Spleen (tissue), 11 donors: Measurements from ENCODE around the gene CFAP20DC. TPM values are rescaled to one million over a fixed set of nuclear protein-coding genes. Genes with fewer than 3 reads are reported as not detected.

Source experiments
- DNase-seq: peaks from one replicate; pipeline ENCODE4 v3.0.0-alpha.2; 2020
- H3K27ac ChIP-seq, 8 donors: fragments of 200-600 bp; sonication (generic) in 7 of 8; 1 replicate in 4 of 8; 2 replicates in 4 of 8; pipeline versions ENCODE4 v1.5.0 to v1.8.0; 2016 to 2021; ENCODE audit warnings: inconsistent platforms in 4 of 8, mild to moderate bottlenecking in 4 of 8, moderate library complexity in 1 of 8
- H3K27me3 ChIP-seq, 7 donors: fragments of 200-600 bp; sonication (generic) in 6 of 7; replicated peaks in 1 of 7; 1 replicate in 4 of 7; 2 replicates in 3 of 7; pipeline versions ENCODE4 v1.5.0 to v1.8.0; 2016 to 2021; ENCODE audit warnings: inconsistent platforms in 3 of 7, mild to moderate bottlenecking in 1 of 7
- H3K36me3 ChIP-seq, 6 donors: fragments of 200-600 bp; sonication (generic) in 5 of 6; 1 replicate in 4 of 6; 2 replicates in 2 of 6; pipeline versions ENCODE4 v1.5.0 to v1.8.0; 2016 to 2021; ENCODE audit warnings: inconsistent platforms in 2 of 6
- H3K4me1 ChIP-seq, 6 donors: fragments of 200-600 bp; sonication (generic) in 5 of 6; 1 replicate in 3 of 6; 2 replicates in 3 of 6; pipeline versions ENCODE4 v1.5.0 to v1.8.0; 2016 to 2021; ENCODE audit warnings: inconsistent platforms in 3 of 6
- H3K4me3 ChIP-seq, 8 donors: fragments of 200-600 bp; sonication (generic) in 7 of 8; 1 replicate in 4 of 8; 2 replicates in 4 of 8; pipeline versions ENCODE4 v1.5.0 to v1.8.0; 2016 to 2021; ENCODE audit warnings: inconsistent platforms in 4 of 8, mild to moderate bottlenecking in 4 of 8, moderate library complexity in 2 of 8
- H3K9me3 ChIP-seq, 8 donors: fragments of 200-600 bp; sonication (generic) in 7 of 8; 1 replicate in 4 of 8; 2 replicates in 4 of 8; pipeline versions ENCODE4 v1.5.0 to v1.8.0; 2016 to 2021; ENCODE audit warnings: inconsistent platforms in 4 of 8
- POLR2A ChIP-seq, 3 donors: fragments of 450-650 bp; IDR thresholded peaks; one replicate each; pipeline ENCODE4 v1.5.1; 2017; ENCODE audit warnings: antibody characterized with exemption in 3 of 3, mild to moderate bottlenecking in 1 of 3
- POLR2AphosphoS5 ChIP-seq, 3 donors: sonication (generic); formaldehyde crosslinking; IDR thresholded peaks; one replicate each; pipeline ENCODE4 v1.5.1; 2017; ENCODE audit warnings: antibody characterized with exemption in 3 of 3
- WGBS, 5 donors: extraction: QIAGEN DNeasy Blood & Tissue Kit in 3 of 5; methylation state at CpG; one replicate each; pipeline versions ENCODE4 v1.1.5 to v1.1.7; 2013 to 2018; 5-methylcytosine and 5-hydroxymethylcytosine counted together
- intact Hi-C: fragments of 100-400 bp; cut with DNase I; formaldehyde crosslinking; loops from one replicate; pipeline ENCODE4 v1.15.0; 2023; ENCODE audit warnings: low total_unique reads
- polyA plus RNA-seq, 3 donors: library from polyadenylated mRNA; stranded (reverse); fragments of 200-250 nt; gene quantifications; one replicate each; pipeline ENCODE4 v1.2.1, GENCODE V29; 2013
- total RNA-seq, 7 donors: library from RNA; depleted of rRNA in 3 of 7; stranded (reverse); fragments of >200 nt in 3 of 7; fragmentation: NEBNext Ultra II Directional in 4 of 7; extraction: Animal tissue kit (Norgen Biotek cat#: 25700) in 4 of 7; gene quantifications; one replicate each; pipeline versions ENCODE4 v1.1.0 to v1.2.1, GENCODE V29; 2016 to 2021
- TF ChIP-seq, protein P1 (sequence below), 11 experiments: fragments of 200-600 bp in 7 of 11; fragments of 450-650 bp in 4 of 11; sonication (generic) in 4 of 11; IDR thresholded peaks in 8 of 11; conservative IDR thresholded peaks in 3 of 11; 1 replicate in 7 of 11; 2 replicates in 4 of 11; pipeline versions ENCODE4 v1.4.0 to v1.8.0; 2016 to 2021; ENCODE audit warnings: antibody characterized with exemption in 11 of 11, inconsistent platforms in 4 of 11, mild to moderate bottlenecking in 1 of 11
- donor health status: healthy with polysubstance abuse.
- donor health status: DM: no; HTN: no; CAD: no; lungs with moderate emphysema.
- donor health status: DM: no; HTN: no; CAD: no.
- donor health status: Bipolar disorder and iron deficiency.
- donor health status: healthy.
- donor health status: DM: no; HTN: no; CAD: no.
- donor health status: DM: yes; HTN: yes; CAD: no.

CFAP20DC gene
- total and polyA plus RNA-seq, 10 donors = 0.20 to 1.2 (median 0.58) TPM

DNA sequence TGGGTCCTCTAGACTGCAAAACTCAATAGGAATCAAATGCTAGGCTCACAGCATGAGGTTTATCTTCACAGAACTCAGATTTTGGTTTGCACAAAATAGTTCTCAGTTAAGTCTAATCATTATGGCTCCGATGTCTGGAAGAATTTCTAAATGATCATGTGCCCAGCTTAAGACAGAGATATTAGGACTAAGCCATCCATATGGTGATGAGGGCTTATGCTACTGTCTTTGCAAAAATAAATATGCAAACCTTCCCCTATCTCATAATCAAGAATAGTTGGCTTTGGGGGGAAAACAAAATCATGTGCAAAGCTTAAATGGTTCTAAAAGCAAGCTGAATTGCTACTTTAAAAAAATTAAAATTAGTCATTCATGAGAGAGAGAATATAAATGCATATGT, 96.5 kb downstream of the CFAP20DC start:
- Histone ChIP-seq H3K27ac (no peak overlapping the region), H3K27me3 (no peaks in the 10 kb centered on the region), H3K9me3 (peaks cover 0 to 3% (median 0%) of the 10 kb centered on the region in 8 donors), H3K4me3 (no peak overlapping the region), H3K36me3 (no peaks in the 10 kb centered on the region), H3K4me1 (no peaks in the 10 kb centered on the region)
- intact Hi-C loops = no loop called here
- no peak for TF ChIP-seq POLR2A (IDR thresholded peaks at IDR 0.05)
- DNase-seq = no peak
- WGBS, 5 donors = 84 to 96% (median 92%) methylated on average over 1 of the region's 1 CpG

DNA sequence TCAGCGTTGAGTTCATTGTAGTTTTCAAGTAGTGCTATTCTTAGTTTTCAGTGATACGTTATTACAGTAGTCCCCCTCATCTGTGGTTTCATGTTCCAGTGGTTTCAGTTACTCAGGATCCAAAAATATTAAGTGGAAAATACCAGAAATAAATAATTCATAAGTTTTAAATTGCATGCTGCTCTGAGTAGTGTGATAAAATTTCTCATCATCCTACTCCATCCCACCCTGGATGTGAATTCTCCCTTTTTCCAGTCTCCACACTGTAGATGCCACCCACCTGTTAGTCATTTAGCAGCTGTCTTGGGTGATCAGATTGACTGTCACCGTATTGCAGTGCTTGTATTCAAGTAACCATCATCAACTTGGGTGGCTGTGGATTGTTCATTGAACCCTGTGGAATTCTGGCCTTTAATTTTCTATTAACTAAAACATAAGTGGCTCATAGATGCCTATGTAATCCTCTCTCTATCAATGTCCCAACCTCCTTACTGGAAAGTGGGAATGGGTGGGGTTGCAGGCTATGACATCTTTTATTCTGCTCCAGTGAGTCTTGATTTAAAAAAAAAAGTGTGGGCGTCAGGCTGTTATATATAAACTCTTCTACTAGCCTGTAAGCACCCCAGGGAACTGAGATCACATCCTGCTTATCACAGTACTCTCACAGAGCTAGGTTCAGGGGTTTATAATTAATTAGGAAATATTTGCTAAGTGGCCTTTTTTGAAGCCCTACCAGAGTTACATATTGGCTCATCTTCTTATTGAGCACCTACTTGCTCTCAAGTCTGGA, 97.5 kb downstream of the CFAP20DC start:
- no peak overlapping the region for H3K27ac ChIP-seq
- H3K27me3 ChIP-seq = no peaks in the 10 kb centered on the region
- H3K4me3 ChIP-seq = no peak overlapping the region
- intact Hi-C loops = no loop called here
- TF ChIP-seq POLR2A (IDR thresholded peaks at IDR 0.05) (no peak), POLR2AphosphoS5 (IDR thresholded peaks at IDR 0.05) (no peak)
- TF ChIP-seq, protein P1, sequence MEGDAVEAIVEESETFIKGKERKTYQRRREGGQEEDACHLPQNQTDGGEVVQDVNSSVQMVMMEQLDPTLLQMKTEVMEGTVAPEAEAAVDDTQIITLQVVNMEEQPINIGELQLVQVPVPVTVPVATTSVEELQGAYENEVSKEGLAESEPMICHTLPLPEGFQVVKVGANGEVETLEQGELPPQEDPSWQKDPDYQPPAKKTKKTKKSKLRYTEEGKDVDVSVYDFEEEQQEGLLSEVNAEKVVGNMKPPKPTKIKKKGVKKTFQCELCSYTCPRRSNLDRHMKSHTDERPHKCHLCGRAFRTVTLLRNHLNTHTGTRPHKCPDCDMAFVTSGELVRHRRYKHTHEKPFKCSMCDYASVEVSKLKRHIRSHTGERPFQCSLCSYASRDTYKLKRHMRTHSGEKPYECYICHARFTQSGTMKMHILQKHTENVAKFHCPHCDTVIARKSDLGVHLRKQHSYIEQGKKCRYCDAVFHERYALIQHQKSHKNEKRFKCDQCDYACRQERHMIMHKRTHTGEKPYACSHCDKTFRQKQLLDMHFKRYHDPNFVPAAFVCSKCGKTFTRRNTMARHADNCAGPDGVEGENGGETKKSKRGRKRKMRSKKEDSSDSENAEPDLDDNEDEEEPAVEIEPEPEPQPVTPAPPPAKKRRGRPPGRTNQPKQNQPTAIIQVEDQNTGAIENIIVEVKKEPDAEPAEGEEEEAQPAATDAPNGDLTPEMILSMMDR (IDR thresholded peaks at IDR 0.05 in 8 of 11, conservative IDR thresholded peaks at IDR 0.05 in 3 of 11) = no peak
- H3K9me3 ChIP-seq = peaks cover 0 to 3% (median 0%) of the 10 kb centered on the region in 8 donors
- DNase-seq = no peak
- 57 to 71% (median 64%) methylated on average over 4 of the region's 4 CpGs for WGBS, 5 donors
- H3K4me1 ChIP-seq = no peaks in the 10 kb centered on the region
- H3K36me3 ChIP-seq = no peaks in the 10 kb centered on the region

DNA sequence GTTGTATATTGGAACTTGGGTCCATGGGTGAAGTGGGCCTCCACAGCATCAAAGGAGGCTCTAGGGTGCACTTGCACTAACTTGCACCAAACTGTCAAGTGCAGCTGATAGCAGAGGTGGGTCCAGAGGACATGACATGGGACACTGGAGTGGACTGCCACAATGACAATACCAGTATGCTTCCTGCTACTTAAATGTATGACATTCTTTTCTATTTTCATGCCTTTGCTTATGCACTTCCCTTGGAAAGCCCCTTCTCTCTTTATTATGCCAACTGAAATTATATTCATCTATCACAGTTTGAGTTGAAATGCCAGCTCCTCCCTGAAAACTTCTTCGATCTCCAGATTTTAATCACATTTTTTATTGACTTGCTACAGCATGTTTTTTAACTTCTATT, 101.8 kb downstream of the CFAP20DC start:
- DNase-seq = no peak
- Histone ChIP-seq H3K9me3 (peaks cover 0 to 8% (median 0%) of the 10 kb centered on the region in 8 donors), H3K4me1 (no peaks in the 10 kb centered on the region), H3K27me3 (no peaks in the 10 kb centered on the region), H3K36me3 (no peaks in the 10 kb centered on the region), H3K27ac (no peak overlapping the region), H3K4me3 (no peak overlapping the region)
- TF ChIP-seq POLR2AphosphoS5 (IDR thresholded peaks at IDR 0.05) (no peak), POLR2A (IDR thresholded peaks at IDR 0.05) (no peak)
- TF ChIP-seq, protein P1 (IDR thresholded peaks at IDR 0.05 in 8 of 11, conservative IDR thresholded peaks at IDR 0.05 in 3 of 11) = no peak
- 32 to 58% (median 47%) methylated on average over 1 of the region's 1 CpG for WGBS, 5 donors
- intact Hi-C loops = no loop called here

DNA sequence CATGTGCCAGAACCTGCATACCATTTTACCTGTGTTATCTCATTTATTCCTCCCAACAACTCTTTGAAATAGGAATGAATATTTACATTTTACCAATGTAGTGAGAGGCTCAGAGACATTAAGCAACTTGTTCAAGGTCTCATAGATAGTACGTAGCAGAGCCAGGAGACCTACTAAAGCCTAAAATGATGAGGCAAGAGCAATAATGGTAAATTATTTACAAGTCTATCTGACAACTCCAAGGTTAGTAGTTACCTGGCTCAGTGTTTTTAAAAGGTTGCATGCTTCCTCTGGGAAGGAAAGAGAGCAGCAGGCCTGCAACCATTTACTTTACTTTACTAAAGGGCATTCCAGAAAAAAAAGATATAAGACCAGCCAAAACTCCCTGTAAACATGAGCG, 103.0 kb downstream of the CFAP20DC start:
- H3K9me3 ChIP-seq = peaks cover 0 to 15% (median 0%) of the 10 kb centered on the region in 8 donors
- no peak overlapping the region for H3K4me3 ChIP-seq
- no peak for DNase-seq
- H3K36me3 ChIP-seq = no peaks in the 10 kb centered on the region
- H3K27ac ChIP-seq = no peak overlapping the region
- intact Hi-C loops = no loop called here
- 80 to 95% (median 88%) methylated on average over 2 of the region's 2 CpGs for WGBS, 5 donors
- TF ChIP-seq, protein P1 (IDR thresholded peaks at IDR 0.05 in 8 of 11, conservative IDR thresholded peaks at IDR 0.05 in 3 of 11) = no peak
- TF ChIP-seq POLR2A (IDR thresholded peaks at IDR 0.05) (no peak), POLR2AphosphoS5 (IDR thresholded peaks at IDR 0.05) (no peak)
- no peaks in the 10 kb centered on the region for H3K27me3 ChIP-seq
- H3K4me1 ChIP-seq = no peaks in the 10 kb centered on the region
